Retinal pigment epithelial cell (primary cell): ENCODE measurements around the gene POPDC3.

Experiments
- DNase-seq: peaks from one replicate; pipeline ENCODE4 v3.0.0-alpha.2; 2010; ENCODE audit warnings: low read depth
- H3K4me3 ChIP-seq: 2 replicates; pipeline ENCODE4 v1.5.1; 2011; ENCODE audit warnings: mild to moderate bottlenecking, low read length, control low read depth, moderate library complexity
- TF ChIP-seq, protein P1 (sequence below): conservative IDR thresholded peaks from 2 replicates; pipeline ENCODE4 v1.5.1; 2011; ENCODE audit warnings: low read depth, low read length, control low read depth, inconsistent platforms

Gene POPDC3

DNA sequence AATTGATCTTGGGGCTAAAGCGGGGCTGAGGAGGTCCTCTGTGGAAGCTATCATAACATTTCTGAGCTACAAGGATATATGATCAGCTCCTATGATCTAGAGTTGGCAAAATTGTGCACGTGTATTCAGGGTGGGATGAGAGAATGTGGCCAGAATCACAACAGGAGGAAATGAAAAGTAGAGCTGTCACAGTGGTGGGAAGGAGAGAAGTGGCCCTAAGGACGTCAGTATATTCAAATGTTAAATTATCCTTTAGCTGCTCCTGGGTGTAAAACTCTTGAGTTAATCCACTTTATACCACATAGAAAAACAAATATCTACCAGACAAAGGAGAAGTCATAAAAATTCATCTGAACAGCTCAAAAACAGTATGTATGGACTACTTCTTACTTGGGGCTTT, 14.8 kb upstream of the POPDC3 start:
- H3K4me3 ChIP-seq: no peak overlapping the region
- DNase-seq: no peak
- TF ChIP-seq, protein P1, sequence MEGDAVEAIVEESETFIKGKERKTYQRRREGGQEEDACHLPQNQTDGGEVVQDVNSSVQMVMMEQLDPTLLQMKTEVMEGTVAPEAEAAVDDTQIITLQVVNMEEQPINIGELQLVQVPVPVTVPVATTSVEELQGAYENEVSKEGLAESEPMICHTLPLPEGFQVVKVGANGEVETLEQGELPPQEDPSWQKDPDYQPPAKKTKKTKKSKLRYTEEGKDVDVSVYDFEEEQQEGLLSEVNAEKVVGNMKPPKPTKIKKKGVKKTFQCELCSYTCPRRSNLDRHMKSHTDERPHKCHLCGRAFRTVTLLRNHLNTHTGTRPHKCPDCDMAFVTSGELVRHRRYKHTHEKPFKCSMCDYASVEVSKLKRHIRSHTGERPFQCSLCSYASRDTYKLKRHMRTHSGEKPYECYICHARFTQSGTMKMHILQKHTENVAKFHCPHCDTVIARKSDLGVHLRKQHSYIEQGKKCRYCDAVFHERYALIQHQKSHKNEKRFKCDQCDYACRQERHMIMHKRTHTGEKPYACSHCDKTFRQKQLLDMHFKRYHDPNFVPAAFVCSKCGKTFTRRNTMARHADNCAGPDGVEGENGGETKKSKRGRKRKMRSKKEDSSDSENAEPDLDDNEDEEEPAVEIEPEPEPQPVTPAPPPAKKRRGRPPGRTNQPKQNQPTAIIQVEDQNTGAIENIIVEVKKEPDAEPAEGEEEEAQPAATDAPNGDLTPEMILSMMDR: no peak

DNA sequence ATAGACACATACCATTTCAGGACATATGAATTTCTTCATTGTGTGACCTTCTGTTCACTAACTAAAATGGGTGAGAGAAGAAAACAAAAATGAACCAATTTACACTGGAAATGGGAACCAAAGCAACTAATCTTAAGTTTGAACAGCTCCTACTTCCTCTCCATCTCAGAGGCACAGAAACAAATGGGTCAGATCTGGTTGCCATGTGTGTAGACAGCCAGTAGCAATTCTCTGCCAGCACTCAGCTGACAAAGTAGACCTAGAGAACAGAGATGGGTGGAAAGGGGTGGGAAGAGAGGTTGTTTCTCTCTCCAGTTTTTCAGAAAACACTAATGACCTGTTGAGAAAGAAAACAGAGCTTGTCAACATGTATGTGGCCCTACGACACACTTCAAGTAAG, 14.3 kb upstream of the POPDC3 start:
- no peak overlapping the region for H3K4me3 ChIP-seq
- TF ChIP-seq, protein P1: no peak
- no peak for DNase-seq

DNA sequence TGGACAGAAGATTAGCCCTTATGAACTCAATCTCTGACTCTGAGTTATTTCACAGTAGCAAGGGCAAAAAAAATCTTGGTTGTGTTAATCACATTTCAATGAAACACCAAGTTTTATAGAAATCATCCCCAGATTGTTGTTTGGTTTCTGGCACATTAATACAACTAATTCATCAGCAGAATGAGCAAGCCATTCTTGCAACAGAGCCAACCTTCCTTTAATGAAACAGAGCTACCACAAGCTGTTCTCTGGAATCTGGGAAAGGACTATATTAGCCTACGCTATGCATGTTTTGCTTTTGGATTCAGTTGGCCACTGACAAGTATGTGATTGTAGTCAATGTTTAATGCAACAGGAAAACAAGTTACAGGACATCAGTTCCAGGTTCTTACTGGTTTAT, 13.8 kb upstream of the POPDC3 start:
- TF ChIP-seq, protein P1: no peak

DNA sequence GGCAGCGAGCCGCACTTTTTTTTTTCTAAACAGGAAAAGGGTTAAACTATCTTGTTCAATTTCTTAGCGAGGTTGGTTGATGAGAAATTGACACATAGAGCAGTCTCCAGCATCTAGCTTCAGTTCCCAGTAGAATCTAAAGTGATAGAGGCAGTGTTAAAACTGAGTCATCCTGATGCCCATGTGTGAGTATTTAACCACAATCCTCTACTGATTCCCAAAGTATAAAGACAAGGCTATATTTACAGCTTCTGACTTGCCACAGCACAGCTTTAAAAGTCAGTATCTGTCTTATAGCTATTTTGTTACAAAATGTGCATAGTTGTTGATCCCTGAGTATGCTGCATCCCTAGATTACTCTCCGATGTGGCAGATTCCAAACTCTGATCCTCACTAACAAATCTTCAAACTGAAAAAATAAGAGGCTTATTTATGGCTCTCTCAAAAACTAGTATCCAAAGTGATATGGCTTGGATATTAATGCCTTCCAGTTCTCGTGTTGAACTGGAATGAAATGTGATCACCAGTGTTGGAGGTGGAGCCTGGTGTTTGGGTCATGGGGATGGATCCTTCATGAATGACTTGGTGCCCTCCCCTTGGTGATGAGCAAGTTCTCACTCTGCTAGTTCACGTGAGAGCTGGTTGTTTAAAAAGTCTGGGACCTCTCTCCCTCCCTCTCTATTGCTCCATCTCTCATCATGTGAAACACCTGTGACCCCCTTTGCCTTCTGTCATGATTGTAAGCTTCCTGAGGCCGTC, 13.1 kb upstream of the POPDC3 start:
- H3K4me3 ChIP-seq: no peak overlapping the region
- no peak for DNase-seq
- TF ChIP-seq, protein P1: no peak

More for the DNA sequence above, 13.8 kb upstream of the POPDC3 start:
- no peak for DNase-seq
- no peak overlapping the region for H3K4me3 ChIP-seq

DNA sequence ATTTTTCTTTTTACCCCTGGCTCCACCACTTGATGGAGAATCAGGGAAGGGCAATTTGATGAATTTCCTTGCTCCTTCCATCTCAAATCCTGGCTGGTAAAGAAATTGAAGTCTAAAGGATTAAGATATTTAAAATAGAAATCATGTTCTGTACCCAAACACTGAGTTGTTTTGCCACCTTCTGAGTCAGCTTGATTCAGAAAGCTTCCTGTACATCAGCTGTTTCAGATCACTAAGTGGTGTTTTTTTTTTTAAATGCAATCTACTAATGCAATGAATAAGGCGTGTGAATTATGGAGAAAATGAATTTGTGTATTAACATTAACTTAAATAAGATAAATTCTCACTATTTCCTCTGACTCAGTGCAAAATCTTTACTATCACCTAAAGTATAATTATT, 11.5 kb upstream of the POPDC3 start:
- DNase-seq: no peak

DNA sequence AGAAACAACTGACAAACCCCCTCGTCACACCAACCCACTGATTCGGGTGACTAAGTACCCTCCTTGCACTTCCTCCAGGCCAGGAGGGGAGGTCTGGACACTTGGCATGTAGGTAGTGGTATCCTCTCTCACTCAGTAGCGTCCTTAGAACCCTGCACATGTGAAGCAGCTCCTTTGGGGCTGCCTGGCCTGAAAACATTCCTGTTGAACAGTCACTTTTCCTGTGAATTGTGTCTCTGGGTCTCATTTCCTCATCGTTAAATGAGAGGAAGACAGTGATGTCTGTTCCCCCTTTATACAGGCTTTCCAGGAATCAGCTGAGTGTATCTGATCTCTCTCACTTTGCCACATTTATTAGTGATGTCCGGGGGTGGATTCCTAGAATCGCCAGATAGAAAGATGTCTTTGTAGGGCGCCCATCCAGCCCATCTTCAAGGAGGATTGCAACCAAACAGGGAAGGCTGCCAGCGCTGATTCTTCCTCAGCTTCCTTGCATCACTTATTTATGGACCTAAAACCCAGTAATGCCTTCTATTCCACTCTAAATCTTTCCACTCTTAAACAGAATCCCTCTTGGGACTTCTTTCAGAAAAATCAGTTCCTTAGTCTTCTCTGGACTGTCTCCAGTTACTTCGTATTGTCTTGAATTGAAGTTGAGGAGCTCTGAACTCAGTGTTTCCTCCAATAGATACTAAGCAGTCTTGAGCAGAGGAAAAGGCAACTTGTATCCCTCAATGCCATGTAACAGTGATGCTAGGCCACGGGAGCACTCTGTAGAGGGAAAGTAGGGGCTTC, 9.4 kb upstream of the POPDC3 start:
- no peak for DNase-seq
- TF ChIP-seq, protein P1: no peak
- H3K4me3 ChIP-seq: no peak overlapping the region

More for the DNA sequence above, 11.5 kb upstream of the POPDC3 start:
- H3K4me3 ChIP-seq: no peak overlapping the region
- TF ChIP-seq, protein P1: no peak
